Tibial artery (tissue), 4 donors: ENCODE results near the gene AMHR2.

Experiments
- DNase-seq, 2 donors: peaks; one replicate each; pipeline ENCODE4 v3.0.0-alpha.2; 2019
- H3K27ac ChIP-seq, 2 donors: fragments of 200-600 bp; sonication (generic) in 1 of 2; 1 replicate in 1 of 2; 2 replicates in 1 of 2; pipeline ENCODE4 v1.5.1; 2018 to 2019; ENCODE audit warnings: mild to moderate bottlenecking in 1 of 2
- H3K27me3 ChIP-seq, 2 donors: fragments of 200-600 bp; sonication (generic) in 1 of 2; one replicate each; pipeline versions ENCODE4 v1.5.1 to v1.6.0; 2016 to 2019
- H3K36me3 ChIP-seq, 3 donors: fragments of 200-600 bp; sonication (generic) in 2 of 3; one replicate each; pipeline ENCODE4 v1.5.1; 2016 to 2019; ENCODE audit warnings: mild to moderate bottlenecking in 2 of 3
- H3K4me1 ChIP-seq, 4 donors: fragments of 200-600 bp; sonication (generic) in 2 of 4; 1 replicate in 3 of 4; 2 replicates in 1 of 4; pipeline ENCODE4 v1.5.1; 2016 to 2019
- H3K4me3 ChIP-seq, 2 donors: fragments of 200-600 bp; sonication (generic) in 1 of 2; 1 replicate in 1 of 2; 2 replicates in 1 of 2; pipeline ENCODE4 v1.5.1; 2018 to 2019; ENCODE audit warnings: mild to moderate bottlenecking in 2 of 2
- H3K9me3 ChIP-seq, 3 donors: fragments of 200-600 bp; sonication (generic) in 1 of 3; one replicate each; pipeline ENCODE4 v1.5.1; 2016 to 2019
- intact Hi-C: fragments of 100-400 bp; cut with DNase I; formaldehyde crosslinking; loops from one replicate; pipeline ENCODE4 v1.15.0; 2023; ENCODE audit warnings: low total_unique reads
- TF ChIP-seq, protein P1 (sequence below), 2 experiments: fragments of 200-600 bp in 1 of 2; fragments of 450-650 bp in 1 of 2; IDR thresholded peaks; one replicate each; pipeline ENCODE4 v1.5.1; 2017 to 2019; ENCODE audit warnings: antibody characterized with exemption in 2 of 2, mild to moderate bottlenecking in 1 of 2, moderate library complexity in 1 of 2

Gene AMHR2

DNA sequence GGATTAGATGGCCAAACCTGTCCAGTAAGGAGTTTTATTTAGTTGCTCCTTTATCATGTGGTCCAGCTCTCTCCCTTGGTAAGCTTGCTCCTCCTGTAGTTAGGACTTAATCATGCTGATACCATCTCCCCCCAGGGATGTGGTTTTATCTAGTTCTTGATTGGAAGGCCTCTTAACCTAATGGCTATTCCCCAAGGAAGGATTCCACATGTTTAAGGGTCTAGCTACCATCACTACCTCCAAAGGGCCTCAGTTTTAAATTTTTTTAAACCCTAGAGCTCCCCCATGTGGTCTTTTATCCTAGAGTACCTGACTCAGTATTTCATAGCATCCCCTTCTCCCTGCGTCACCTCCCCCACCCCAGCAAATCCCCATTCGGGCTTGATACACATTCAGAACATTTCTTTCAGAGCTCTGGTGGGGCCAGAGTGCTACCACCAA lies 53.1 kb downstream of the AMHR2 start:
- peaks cover 0 to 56% (median 4%) of the 10 kb centered on the region in 4 donors for H3K4me1 ChIP-seq
- peak overlapping the region in 1 of 2 donors; percentile 10 for H3K27ac ChIP-seq
- intact Hi-C loops: no loop called here
- no peaks in the 10 kb centered on the region for H3K27me3 ChIP-seq
- no peak for DNase-seq
- H3K4me3 ChIP-seq: no peak overlapping the region
- TF ChIP-seq, protein P1, sequence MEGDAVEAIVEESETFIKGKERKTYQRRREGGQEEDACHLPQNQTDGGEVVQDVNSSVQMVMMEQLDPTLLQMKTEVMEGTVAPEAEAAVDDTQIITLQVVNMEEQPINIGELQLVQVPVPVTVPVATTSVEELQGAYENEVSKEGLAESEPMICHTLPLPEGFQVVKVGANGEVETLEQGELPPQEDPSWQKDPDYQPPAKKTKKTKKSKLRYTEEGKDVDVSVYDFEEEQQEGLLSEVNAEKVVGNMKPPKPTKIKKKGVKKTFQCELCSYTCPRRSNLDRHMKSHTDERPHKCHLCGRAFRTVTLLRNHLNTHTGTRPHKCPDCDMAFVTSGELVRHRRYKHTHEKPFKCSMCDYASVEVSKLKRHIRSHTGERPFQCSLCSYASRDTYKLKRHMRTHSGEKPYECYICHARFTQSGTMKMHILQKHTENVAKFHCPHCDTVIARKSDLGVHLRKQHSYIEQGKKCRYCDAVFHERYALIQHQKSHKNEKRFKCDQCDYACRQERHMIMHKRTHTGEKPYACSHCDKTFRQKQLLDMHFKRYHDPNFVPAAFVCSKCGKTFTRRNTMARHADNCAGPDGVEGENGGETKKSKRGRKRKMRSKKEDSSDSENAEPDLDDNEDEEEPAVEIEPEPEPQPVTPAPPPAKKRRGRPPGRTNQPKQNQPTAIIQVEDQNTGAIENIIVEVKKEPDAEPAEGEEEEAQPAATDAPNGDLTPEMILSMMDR (IDR thresholded peaks at IDR 0.05): no peak
- peaks cover 74 to 100% (median 93%) of the 10 kb centered on the region in 3 donors for H3K36me3 ChIP-seq
- H3K9me3 ChIP-seq: no peaks in the 10 kb centered on the region

GRCh38 chr12:53478865-53479264 lies 55.2 kb downstream of the AMHR2 start:
- no peak overlapping the region for H3K4me3 ChIP-seq
- H3K4me1 ChIP-seq: peaks cover 0 to 39% (median 4%) of the 10 kb centered on the region in 4 donors
- no peaks in the 10 kb centered on the region for H3K9me3 ChIP-seq
- H3K27me3 ChIP-seq: no peaks in the 10 kb centered on the region
- H3K27ac ChIP-seq: peak overlapping the region; percentile 20 to 23
- TF ChIP-seq, protein P1 (IDR thresholded peaks at IDR 0.05): no peak
- intact Hi-C loops: no loop called here
- peaks cover 56 to 100% (median 94%) of the 10 kb centered on the region in 3 donors for H3K36me3 ChIP-seq
- DNase-seq: no peak

DNA sequence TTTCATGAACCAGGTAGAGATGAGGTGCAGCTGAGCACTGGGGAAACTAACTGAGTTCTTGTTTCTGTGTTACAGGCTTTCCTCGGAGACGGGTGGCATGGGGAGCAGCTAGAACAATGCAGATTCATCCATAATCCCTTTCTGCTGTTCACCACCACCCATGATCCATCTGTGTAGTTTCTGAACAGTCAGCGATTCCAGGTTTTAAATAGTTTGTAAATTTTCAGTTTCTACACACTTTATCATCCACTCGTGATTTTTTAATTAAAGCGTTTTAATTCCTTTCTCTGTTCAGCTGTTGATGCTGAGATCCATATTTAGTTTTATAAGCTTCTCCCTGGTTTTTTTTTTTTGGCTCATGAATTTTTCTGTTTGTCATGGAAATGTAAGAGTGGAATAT lies 55.7 kb downstream of the AMHR2 start:
- Histone ChIP-seq H3K4me1 (peaks cover 0 to 39% (median 4%) of the 10 kb centered on the region in 4 donors), H3K36me3 (peaks cover 53 to 100% (median 95%) of the 10 kb centered on the region in 3 donors), H3K4me3 (no peak overlapping the region), H3K9me3 (no peaks in the 10 kb centered on the region), H3K27ac (peak overlapping the region; percentile 20 to 23), H3K27me3 (no peaks in the 10 kb centered on the region)
- TF ChIP-seq, protein P1 (IDR thresholded peaks at IDR 0.05): no peak
- intact Hi-C loops: no loop called here
- no peak for DNase-seq

DNA sequence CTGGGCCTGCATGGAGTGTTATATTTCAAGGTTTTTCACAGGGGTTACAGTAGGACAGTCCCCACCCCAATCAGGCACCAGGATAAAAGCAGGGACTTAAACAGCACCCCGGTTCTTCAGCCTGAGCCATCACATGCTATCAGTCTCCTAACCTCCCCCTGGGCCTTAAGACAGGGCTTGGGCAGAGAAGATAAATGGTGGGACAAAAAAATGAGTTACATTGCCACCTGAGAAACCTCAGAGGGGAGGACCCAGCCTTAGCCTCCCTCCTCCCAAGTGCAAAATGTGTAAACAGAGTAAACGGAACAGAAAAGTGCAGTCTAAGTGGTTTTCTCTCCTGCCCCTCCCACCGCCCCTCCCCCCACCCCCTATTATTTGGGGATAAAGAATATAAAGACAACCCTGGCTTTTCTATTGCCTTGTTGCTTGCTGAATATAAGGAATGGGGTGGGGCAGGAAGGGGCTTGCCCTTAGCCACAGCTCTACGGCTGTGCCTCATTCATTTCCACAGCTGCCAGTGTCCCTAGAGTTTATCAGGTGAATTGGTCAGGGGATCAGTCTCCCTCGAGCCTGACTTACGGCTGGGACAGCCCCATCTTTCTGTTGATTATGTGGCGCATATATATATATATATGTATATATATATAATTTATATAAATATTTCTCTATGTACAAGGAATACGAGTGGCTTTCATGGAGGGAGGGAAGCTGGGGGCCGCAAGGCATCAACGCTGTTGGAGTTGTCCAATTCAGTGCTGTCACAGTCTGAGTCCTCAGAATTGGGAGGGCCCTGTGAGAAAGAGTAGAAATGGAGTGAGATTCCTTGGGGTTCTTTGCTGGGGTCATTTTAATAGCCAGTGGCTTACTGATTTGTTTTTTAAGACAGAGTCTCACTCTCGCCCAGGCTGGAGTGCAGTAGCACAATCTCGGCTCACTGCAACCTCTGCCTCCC lies 57.1 kb downstream of the AMHR2 start:
- H3K36me3 ChIP-seq: peaks cover 52 to 100% (median 92%) of the 10 kb centered on the region in 3 donors
- peaks cover 0 to 32% (median 4%) of the 10 kb centered on the region in 4 donors for H3K4me1 ChIP-seq

More for the DNA sequence above, 57.1 kb downstream of the AMHR2 start:
- TF ChIP-seq, protein P1 (IDR thresholded peaks at IDR 0.05): no peak
- Histone ChIP-seq H3K4me3 (no peak overlapping the region), H3K27ac (peak overlapping the region in 1 of 2 donors; percentile 26), H3K9me3 (no peaks in the 10 kb centered on the region), H3K27me3 (no peaks in the 10 kb centered on the region)
- intact Hi-C loops: no loop called here
- DNase-seq: no peak
